OCI-LY7 (cell line): ENCODE measurements around the gene RBM14. TPM values are rescaled to one million over a fixed set of nuclear protein-coding genes. Genes with fewer than 3 reads are reported as not detected.

ENCODE experiments used
- BruUV-seq: library from RNA; stranded (reverse); fragments of 400-500 nt; replicated peaks from 2 replicates; lab custom pipeline; 2021; lab: Mats Ljungman, UMichigan
- CTCF ChIA-PET: fragments of 300-600 bp; sonication (Branson Sonifier 250); formaldehyde crosslinking; loops from one replicate; lab custom pipeline; 2022; ENCODE audit warnings: antibody characterized with exemption; ENCODE audit not compliant: unreplicated experiment; lab: Charles Lee
- POLR2A ChIA-PET: fragments of 300-600 bp; sonication (Branson Sonifier 250); formaldehyde crosslinking; loops from one replicate; lab custom pipeline; 2022; ENCODE audit warnings: antibody characterized with exemption; lab: Charles Lee
- DNase-seq: peaks from one replicate; pipeline ENCODE4 v3.0.0-alpha.2; 2015; ENCODE audit warnings: low spot score
- H2AFZ ChIP-seq: fragments of 200-600 bp; sonication (generic), shearing (Covaris generic); 2 replicates; pipeline ENCODE4 v1.6.1; 2014; ENCODE audit warnings: mild to moderate bottlenecking, antibody characterized with exemption, low read length, moderate library complexity
- H3K27ac ChIP-seq: fragments of 200-600 bp; sonication (generic); 2 replicates; pipeline ENCODE4 v1.5.1; 2014; ENCODE audit warnings: mixed run types, low read depth, mild to moderate bottlenecking, moderate library complexity, low read length, inconsistent platforms; ENCODE audit not compliant: poor library complexity, severe bottlenecking
- H3K36me3 ChIP-seq: fragments of 200-600 bp; sonication (generic); 2 replicates; pipeline ENCODE4 v1.6.1; 2014; ENCODE audit warnings: mild to moderate bottlenecking, antibody characterized with exemption, low read length, moderate library complexity, mixed read lengths; ENCODE audit not compliant: insufficient read depth
- H3K4me1 ChIP-seq: fragments of 200-600 bp; sonication (generic); 2 replicates; pipeline ENCODE4 v1.5.1; 2014; ENCODE audit warnings: mild to moderate bottlenecking, low read length; ENCODE audit not compliant: insufficient read depth, poor library complexity, severe bottlenecking
- H3K4me2 ChIP-seq: fragments of 200-600 bp; sonication (generic); 2 replicates; pipeline ENCODE4 v1.6.1; 2014; ENCODE audit warnings: mild to moderate bottlenecking, low read length
- H3K4me3 ChIP-seq: fragments of 200-600 bp; sonication (generic); 2 replicates; pipeline ENCODE4 v1.5.1; 2014; ENCODE audit warnings: mild to moderate bottlenecking, low read depth, low read length; ENCODE audit not compliant: poor library complexity, severe bottlenecking
- H3K79me2 ChIP-seq: fragments of 200-600 bp; sonication (generic); 2 replicates; pipeline ENCODE4 v1.6.1; 2016; ENCODE audit warnings: low read depth, mild to moderate bottlenecking, low read length, moderate library complexity, mixed read lengths; ENCODE audit not compliant: insufficient read depth
- H3K9me2 ChIP-seq: fragments of 200-600 bp; sonication (generic); 2 replicates; pipeline ENCODE4 v1.6.1; 2016; ENCODE audit warnings: mild to moderate bottlenecking, low read length, mixed read lengths; ENCODE audit not compliant: insufficient read depth
- H3K9me3 ChIP-seq: fragments of 200-600 bp; sonication (generic); 2 replicates; pipeline ENCODE4 v1.6.1; 2014; ENCODE audit warnings: mild to moderate bottlenecking, mixed run types, low read length, mixed read lengths
- H4K20me1 ChIP-seq: fragments of 200-600 bp; sonication (generic); 2 replicates; pipeline ENCODE4 v1.6.1; 2014; ENCODE audit warnings: mild to moderate bottlenecking, antibody characterized with exemption, low read length, moderate library complexity, mixed read lengths; ENCODE audit not compliant: insufficient read depth
- CTCF ChIP-seq: fragments of 200-600 bp; sonication (generic); conservative IDR thresholded peaks from 2 replicates; pipeline ENCODE4 v1.5.1; 2014; ENCODE audit warnings: mild to moderate bottlenecking, antibody characterized with exemption, low read length, moderate library complexity, mixed read lengths
- EZH2phosphoT487 ChIP-seq: fragments of 200-600 bp; sonication (generic); IDR thresholded peaks from 2 replicates; pipeline ENCODE4 v1.6.1; 2018; ENCODE audit warnings: low read depth, borderline replicate concordance, mild to moderate bottlenecking, mixed run types, antibody characterized with exemption, low read length, moderate library complexity, mixed read lengths
- intact Hi-C: fragments of 100-400 bp; cut with micrococcal nuclease; formaldehyde crosslinking; loops from one replicate; pipeline ENCODE4 v1.10.0; 2022; ENCODE audit not compliant: unreplicated experiment
- total RNA-seq, 2 experiments: library from RNA; depleted of rRNA in 1 of 2; stranded (reverse); fragments of >200 nt in 1 of 2; shearing (Covaris generic) in 1 of 2; gene quantifications; 2 replicates each; pipeline ENCODE4 v1.2.3, GENCODE V29; 2014 to 2022

The RBM14 gene
- total RNA-seq, 2 experiments from 2014 or later = 94.6 to 243 TPM

- no peak for DNase-seq
Observed at GRCh38 chr11:66607126-66607834, 9.2 kb upstream of the RBM14 start.

GRCh38 chr11:66609721-66610617, 6.5 kb upstream of the RBM14 start:
- peak overlapping the region; percentile 54 for H3K4me2 ChIP-seq
- H3K79me2 ChIP-seq = peaks cover 8% of the 10 kb centered on the region; the same call in 1 of the 2 replicates
- BruUV-seq = TSS peak; percentile 45
- peak overlapping the region; percentile 84 for H3K27ac ChIP-seq
- no peak for DNase-seq
- no peaks in the 10 kb centered on the region for H4K20me1 ChIP-seq
- H3K4me1 ChIP-seq = peaks cover 61% of the 10 kb centered on the region
- peaks cover 10% of the 10 kb centered on the region for H3K36me3 ChIP-seq
- peak overlapping the region; percentile 10 for H3K4me3 ChIP-seq
- H3K9me2 ChIP-seq = no peaks in the 10 kb centered on the region
- TF ChIP-seq CTCF (no peak), EZH2phosphoT487 (no peak)
- intact Hi-C loops = no loop called here
- CTCF ChIA-PET = interaction anchor here (0.7 to 0.8 kb wide), 2 partner anchors 18 to 32 kb away, joined by 3 to 4 read pairs; partner anchors contain the start of genes CCDC87 and CCS
- POLR2A ChIA-PET = interaction anchor here (0.6 to 2.2 kb wide), 4 partner anchors 12 to 28 kb away, joined by 3 to 6 read pairs (median 5); partner anchors contain the start of gene RBM4
- H2AFZ ChIP-seq = peak overlapping the region; percentile 7; the same call in 1 of the 2 replicates
- H3K9me3 ChIP-seq = no peaks in the 10 kb centered on the region

More at GRCh38 chr11:66607126-66607834, 9.2 kb upstream of the RBM14 start:
- no peaks in the 10 kb centered on the region for H3K9me2 ChIP-seq
- no TSS peak for BruUV-seq
- H3K27ac ChIP-seq = peak overlapping the region; percentile 84
- no peaks in the 10 kb centered on the region for H3K9me3 ChIP-seq
- peaks cover 10% of the 10 kb centered on the region for H3K36me3 ChIP-seq
- H4K20me1 ChIP-seq = no peaks in the 10 kb centered on the region
- ChIA-PET POLR2A (interaction anchor here (0.7 to 1.5 kb wide), 5 partner anchors 9 to 308 kb away, joined by 3 to 5 read pairs (median 3); partner anchors contain the start of genes RBM14 and ZDHHC24), CTCF (no interaction called here)
- no peak for TF ChIP-seq EZH2phosphoT487
- no peak for TF ChIP-seq CTCF
- H3K4me1 ChIP-seq = peaks cover 47% of the 10 kb centered on the region
- H2AFZ ChIP-seq = no peak overlapping the region
- H3K4me3 ChIP-seq = no peak overlapping the region
- intact Hi-C loops = no loop called here
- peaks cover 4% of the 10 kb centered on the region; the same call in 1 of the 2 replicates for H3K79me2 ChIP-seq
- no peak overlapping the region for H3K4me2 ChIP-seq
